HG02678 (cell line): Measurements from ENCODE around the gene TNS4.

ENCODE experiments used
- ATAC-seq: cut with Tn5 transposase; IDR thresholded peaks from one replicate; pipeline ENCODE4 v1.9.1; 2021; ENCODE audit warnings: mild to moderate bottlenecking, moderate library complexity; ENCODE audit not compliant: unreplicated experiment

The TNS4 gene

GRCh38 chr17:40459636-40460603 lies 41.5 kb downstream of the TNS4 start:
- ATAC-seq: no peak

GRCh38 chr17:40458851-40459482 lies 42.5 kb downstream of the TNS4 start:
- no peak for ATAC-seq

- ATAC-seq: no peak
Observed at GRCh38 chr17:40457964-40458791, 43.2 kb downstream of the TNS4 start.

- ATAC-seq: no peak
Observed at GRCh38 chr17:40457369-40457768, 44.1 kb downstream of the TNS4 start.

GRCh38 chr17:40456396-40456951 lies 44.9 kb downstream of the TNS4 start:
- no peak for ATAC-seq

- ATAC-seq: no peak
Observed at GRCh38 chr17:40454613-40454995, 46.8 kb downstream of the TNS4 start.

- no peak for ATAC-seq
Observed at GRCh38 chr17:40453881-40454612, 47.4 kb downstream of the TNS4 start.

GRCh38 chr17:40452921-40453378 lies 48.5 kb downstream of the TNS4 start:
- no peak for ATAC-seq

GRCh38 chr17:40452216-40452787 lies 49.1 kb downstream of the TNS4 start:
- ATAC-seq: no peak

- ATAC-seq: no peak
Observed at GRCh38 chr17:40451420-40451819, 50.0 kb downstream of the TNS4 start.

GRCh38 chr17:40450175-40450574 lies 51.2 kb downstream of the TNS4 start:
- no peak for ATAC-seq

- no peak for ATAC-seq
Observed at GRCh38 chr17:40448639-40449261, 52.7 kb downstream of the TNS4 start.

- no peak for ATAC-seq
Observed at GRCh38 chr17:40448213-40448638, 53.2 kb downstream of the TNS4 start.

- ATAC-seq: no peak
Observed at GRCh38 chr17:40447806-40448205, 53.6 kb downstream of the TNS4 start.

- ATAC-seq: no peak
Observed at GRCh38 chr17:40447148-40447644, 54.2 kb downstream of the TNS4 start.

- no peak for ATAC-seq
Observed at GRCh38 chr17:40445751-40446468, 55.5 kb downstream of the TNS4 start.

GRCh38 chr17:40443988-40444899 lies 57.2 kb downstream of the TNS4 start:
- ATAC-seq: no peak
